ENCODE measurements around the gene SYNJ2.

The SYNJ2 gene

DNA sequence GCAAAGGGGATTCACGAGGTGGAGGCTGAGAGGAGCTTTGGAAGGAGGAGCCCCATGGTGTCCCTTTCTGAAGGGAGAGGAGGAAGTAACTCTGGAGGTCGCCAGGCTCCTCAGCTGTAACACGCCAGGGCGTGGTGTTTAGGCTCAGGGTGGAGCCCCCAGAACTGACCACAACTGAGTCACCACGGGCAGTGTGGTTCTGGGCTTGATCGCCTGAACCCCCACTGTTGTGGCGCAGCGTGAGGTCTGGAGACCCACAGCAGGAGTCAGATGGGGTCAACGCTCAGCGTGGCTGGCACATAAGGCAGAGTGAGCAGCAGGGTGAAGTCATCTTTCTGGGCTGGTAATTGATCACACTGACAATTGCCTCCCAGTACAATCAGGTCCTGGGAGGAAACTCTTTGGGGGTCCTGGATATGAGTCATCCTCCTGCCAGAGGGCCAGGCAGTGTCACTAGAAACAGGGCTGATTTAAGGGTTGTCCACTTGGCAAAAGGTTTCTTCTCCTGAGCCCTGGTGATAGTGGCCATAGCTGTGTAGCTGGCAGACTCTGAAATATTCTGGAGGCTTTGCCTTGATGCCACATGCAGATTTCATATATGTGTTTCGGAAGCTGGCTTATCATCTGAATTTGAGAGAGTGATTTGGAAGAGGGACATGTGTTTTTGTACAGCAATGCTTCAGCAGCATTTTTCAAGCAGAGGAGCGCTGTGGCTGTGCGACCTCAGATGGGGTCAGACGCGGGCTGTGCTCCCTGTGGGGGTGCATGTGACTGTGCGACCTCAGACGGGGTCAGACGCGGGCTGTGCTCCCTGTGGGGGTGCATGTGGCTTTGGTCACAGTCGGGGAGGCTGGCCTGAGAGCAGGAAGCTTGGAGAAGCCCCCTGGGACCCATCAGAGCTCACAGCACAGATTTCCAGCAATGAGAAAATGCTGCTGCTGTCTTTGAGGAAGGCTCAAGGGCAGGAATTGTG is 50.0 kb downstream of the SYNJ2 start:
- no peak overlapping the region for H3K4me3 ChIP-seq (ENCODE audit: low read depth, low read length, poor library complexity, severe bottlenecking)
- H2AFZ ChIP-seq (ENCODE audit: low read length) = no peak overlapping the region
- H3K9me2 ChIP-seq (ENCODE audit: low read depth, low read length) = no peaks in the 10 kb centered on the region
- no peak overlapping the region for H3K4me2 ChIP-seq (ENCODE audit: low read length)
- H3K79me2 ChIP-seq (ENCODE audit: insufficient read depth, low read length) = no peaks in the 10 kb centered on the region
- H3K4me1 ChIP-seq (ENCODE audit: insufficient read depth, low read length, severe bottlenecking) = no peaks in the 10 kb centered on the region
- no peaks in the 10 kb centered on the region for H3F3A ChIP-seq (ENCODE audit: insufficient read depth, low read length)
- no peak overlapping the region for H3K9ac ChIP-seq (ENCODE audit: low read length)
- TF ChIP-seq EZH2 (IDR thresholded peaks at IDR 0.05; ENCODE audit: borderline replicate concordance, low read length) = no peak
- TF ChIP-seq, protein P1, sequence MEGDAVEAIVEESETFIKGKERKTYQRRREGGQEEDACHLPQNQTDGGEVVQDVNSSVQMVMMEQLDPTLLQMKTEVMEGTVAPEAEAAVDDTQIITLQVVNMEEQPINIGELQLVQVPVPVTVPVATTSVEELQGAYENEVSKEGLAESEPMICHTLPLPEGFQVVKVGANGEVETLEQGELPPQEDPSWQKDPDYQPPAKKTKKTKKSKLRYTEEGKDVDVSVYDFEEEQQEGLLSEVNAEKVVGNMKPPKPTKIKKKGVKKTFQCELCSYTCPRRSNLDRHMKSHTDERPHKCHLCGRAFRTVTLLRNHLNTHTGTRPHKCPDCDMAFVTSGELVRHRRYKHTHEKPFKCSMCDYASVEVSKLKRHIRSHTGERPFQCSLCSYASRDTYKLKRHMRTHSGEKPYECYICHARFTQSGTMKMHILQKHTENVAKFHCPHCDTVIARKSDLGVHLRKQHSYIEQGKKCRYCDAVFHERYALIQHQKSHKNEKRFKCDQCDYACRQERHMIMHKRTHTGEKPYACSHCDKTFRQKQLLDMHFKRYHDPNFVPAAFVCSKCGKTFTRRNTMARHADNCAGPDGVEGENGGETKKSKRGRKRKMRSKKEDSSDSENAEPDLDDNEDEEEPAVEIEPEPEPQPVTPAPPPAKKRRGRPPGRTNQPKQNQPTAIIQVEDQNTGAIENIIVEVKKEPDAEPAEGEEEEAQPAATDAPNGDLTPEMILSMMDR (IDR thresholded peaks at IDR 0.05; ENCODE audit: low read length) = no peak
- H4K20me1 ChIP-seq (ENCODE audit: insufficient read depth, low read length) = no peaks in the 10 kb centered on the region
- H3K27ac ChIP-seq (ENCODE audit: low read depth, low read length, poor library complexity, severe bottlenecking) = no peak overlapping the region
- H3K9me3 ChIP-seq (ENCODE audit: low read length) = no peaks in the 10 kb centered on the region
- H3K36me3 ChIP-seq (ENCODE audit: insufficient read depth, low read length) = no peaks in the 10 kb centered on the region
- peaks cover 5% of the 10 kb centered on the region; the same call in 1 of the 2 replicates for H3K27me3 ChIP-seq (ENCODE audit: insufficient read depth, low read length)

DNA sequence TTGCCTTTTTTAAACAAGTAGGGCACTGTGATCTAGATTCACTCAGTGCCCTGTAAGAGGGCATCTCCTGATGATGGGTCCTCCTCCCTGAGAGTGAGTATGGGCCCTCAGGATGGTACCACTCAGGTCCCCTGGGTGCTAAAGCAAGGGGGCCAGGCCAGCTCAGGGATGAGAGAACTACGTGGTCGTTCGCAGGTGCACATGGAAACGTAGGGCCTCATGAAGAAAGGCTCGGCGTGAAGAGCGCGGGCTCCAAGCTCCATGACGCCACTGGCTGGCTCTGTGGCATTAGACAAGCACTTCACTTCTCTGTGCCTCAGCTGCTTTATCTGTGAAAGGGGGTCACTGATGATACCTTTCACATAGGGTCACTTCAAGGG is 50.7 kb downstream of the SYNJ2 start:
- Histone ChIP-seq H4K20me1 (ENCODE audit: insufficient read depth, low read length) (no peaks in the 10 kb centered on the region), H2AFZ (ENCODE audit: low read length) (no peak overlapping the region), H3F3A (ENCODE audit: insufficient read depth, low read length) (no peaks in the 10 kb centered on the region), H3K9me2 (ENCODE audit: low read depth, low read length) (no peaks in the 10 kb centered on the region), H3K9ac (ENCODE audit: low read length) (no peak overlapping the region), H3K4me2 (ENCODE audit: low read length) (no peak overlapping the region), H3K27ac (ENCODE audit: low read depth, low read length, poor library complexity, severe bottlenecking) (no peak overlapping the region), H3K27me3 (ENCODE audit: insufficient read depth, low read length) (peaks cover 5% of the 10 kb centered on the region; the same call in 1 of the 2 replicates), H3K4me3 (ENCODE audit: low read depth, low read length, poor library complexity, severe bottlenecking) (no peak overlapping the region), H3K79me2 (ENCODE audit: insufficient read depth, low read length) (no peaks in the 10 kb centered on the region), H3K9me3 (ENCODE audit: low read length) (no peaks in the 10 kb centered on the region), H3K36me3 (ENCODE audit: insufficient read depth, low read length) (no peaks in the 10 kb centered on the region), H3K4me1 (ENCODE audit: insufficient read depth, low read length, severe bottlenecking) (no peaks in the 10 kb centered on the region)
- TF ChIP-seq EZH2 (IDR thresholded peaks at IDR 0.05; ENCODE audit: borderline replicate concordance, low read length) = no peak
- TF ChIP-seq, protein P1 (IDR thresholded peaks at IDR 0.05; ENCODE audit: low read length) = no peak

DNA sequence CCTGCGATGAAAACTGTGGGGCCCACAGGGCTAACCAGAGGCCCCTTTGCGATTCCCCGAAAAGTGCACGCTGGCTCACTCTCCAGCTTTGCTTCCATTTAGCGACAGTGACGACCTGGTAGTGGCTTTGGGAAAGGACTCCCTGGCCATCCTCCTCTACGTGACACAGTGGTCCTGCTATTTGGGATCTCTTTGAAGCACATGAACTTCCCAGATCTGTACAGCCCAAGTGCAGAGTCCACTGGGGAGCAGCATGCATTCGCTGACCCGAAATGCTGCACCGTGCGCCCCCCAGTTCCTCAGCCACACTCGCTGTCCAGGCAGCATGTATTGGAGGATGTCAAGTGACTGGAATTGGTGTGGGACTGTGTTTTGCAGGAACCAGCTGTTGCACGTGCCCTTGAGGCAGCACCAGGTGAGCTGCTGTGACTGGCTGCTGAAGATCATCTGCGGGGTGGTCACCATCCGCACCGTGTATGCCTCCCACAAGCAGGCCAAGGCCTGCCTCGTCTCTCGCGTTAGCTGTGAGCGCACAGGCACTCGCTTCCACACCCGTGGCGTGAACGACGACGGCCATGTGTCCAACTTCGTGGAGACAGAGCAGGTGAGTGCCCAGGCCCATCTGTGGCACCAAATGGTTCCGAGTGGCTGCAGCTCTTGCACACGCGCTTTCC is 51.6 kb downstream of the SYNJ2 start:
- no peaks in the 10 kb centered on the region for H3K79me2 ChIP-seq (ENCODE audit: insufficient read depth, low read length)
- peaks cover 4% of the 10 kb centered on the region; the same call in 1 of the 2 replicates for H3K27me3 ChIP-seq (ENCODE audit: insufficient read depth, low read length)
- H2AFZ ChIP-seq (ENCODE audit: low read length) = no peak overlapping the region
- no peaks in the 10 kb centered on the region for H3K36me3 ChIP-seq (ENCODE audit: insufficient read depth, low read length)
- no peaks in the 10 kb centered on the region for H4K20me1 ChIP-seq (ENCODE audit: insufficient read depth, low read length)
- H3K9me2 ChIP-seq (ENCODE audit: low read depth, low read length) = no peaks in the 10 kb centered on the region
- H3K4me1 ChIP-seq (ENCODE audit: insufficient read depth, low read length, severe bottlenecking) = no peaks in the 10 kb centered on the region
- no peaks in the 10 kb centered on the region for H3K9me3 ChIP-seq (ENCODE audit: low read length)
- no peak overlapping the region for H3K9ac ChIP-seq (ENCODE audit: low read length)
- H3K4me2 ChIP-seq (ENCODE audit: low read length) = no peak overlapping the region
- H3F3A ChIP-seq (ENCODE audit: insufficient read depth, low read length) = no peaks in the 10 kb centered on the region
- no peak for TF ChIP-seq EZH2 (IDR thresholded peaks at IDR 0.05; ENCODE audit: borderline replicate concordance, low read length)
- TF ChIP-seq, protein P1 (IDR thresholded peaks at IDR 0.05; ENCODE audit: low read length) = no peak
- H3K27ac ChIP-seq (ENCODE audit: low read depth, low read length, poor library complexity, severe bottlenecking) = no peak overlapping the region
- no peak overlapping the region for H3K4me3 ChIP-seq (ENCODE audit: low read depth, low read length, poor library complexity, severe bottlenecking)
